OCI-LY7 (cell line): ENCODE measurements around the gene WWOX. TPM values are rescaled to one million over a fixed set of nuclear protein-coding genes. Genes with fewer than 3 reads are reported as not detected.

ENCODE experiments used
- BruUV-seq: library from RNA; stranded (reverse); fragments of 400-500 nt; replicated peaks from 2 replicates; lab custom pipeline; 2021; lab: Mats Ljungman, UMichigan
- CTCF ChIA-PET: fragments of 300-600 bp; sonication (Branson Sonifier 250); formaldehyde crosslinking; loops from one replicate; lab custom pipeline; 2022; ENCODE audit warnings: antibody characterized with exemption; ENCODE audit not compliant: unreplicated experiment; lab: Charles Lee
- POLR2A ChIA-PET: fragments of 300-600 bp; sonication (Branson Sonifier 250); formaldehyde crosslinking; loops from one replicate; lab custom pipeline; 2022; ENCODE audit warnings: antibody characterized with exemption; lab: Charles Lee
- DNase-seq: peaks from one replicate; pipeline ENCODE4 v3.0.0-alpha.2; 2015; ENCODE audit warnings: low spot score
- H2AFZ ChIP-seq: fragments of 200-600 bp; sonication (generic), shearing (Covaris generic); 2 replicates; pipeline ENCODE4 v1.6.1; 2014; ENCODE audit warnings: mild to moderate bottlenecking, antibody characterized with exemption, low read length, moderate library complexity
- H3K27ac ChIP-seq: fragments of 200-600 bp; sonication (generic); 2 replicates; pipeline ENCODE4 v1.5.1; 2014; ENCODE audit warnings: mixed run types, low read depth, mild to moderate bottlenecking, moderate library complexity, low read length, inconsistent platforms; ENCODE audit not compliant: poor library complexity, severe bottlenecking
- H3K36me3 ChIP-seq: fragments of 200-600 bp; sonication (generic); 2 replicates; pipeline ENCODE4 v1.6.1; 2014; ENCODE audit warnings: mild to moderate bottlenecking, antibody characterized with exemption, low read length, moderate library complexity, mixed read lengths; ENCODE audit not compliant: insufficient read depth
- H3K4me1 ChIP-seq: fragments of 200-600 bp; sonication (generic); 2 replicates; pipeline ENCODE4 v1.5.1; 2014; ENCODE audit warnings: mild to moderate bottlenecking, low read length; ENCODE audit not compliant: insufficient read depth, poor library complexity, severe bottlenecking
- H3K4me2 ChIP-seq: fragments of 200-600 bp; sonication (generic); 2 replicates; pipeline ENCODE4 v1.6.1; 2014; ENCODE audit warnings: mild to moderate bottlenecking, low read length
- H3K4me3 ChIP-seq: fragments of 200-600 bp; sonication (generic); 2 replicates; pipeline ENCODE4 v1.5.1; 2014; ENCODE audit warnings: mild to moderate bottlenecking, low read depth, low read length; ENCODE audit not compliant: poor library complexity, severe bottlenecking
- H3K79me2 ChIP-seq: fragments of 200-600 bp; sonication (generic); 2 replicates; pipeline ENCODE4 v1.6.1; 2016; ENCODE audit warnings: low read depth, mild to moderate bottlenecking, low read length, moderate library complexity, mixed read lengths; ENCODE audit not compliant: insufficient read depth
- H3K9me2 ChIP-seq: fragments of 200-600 bp; sonication (generic); 2 replicates; pipeline ENCODE4 v1.6.1; 2016; ENCODE audit warnings: mild to moderate bottlenecking, low read length, mixed read lengths; ENCODE audit not compliant: insufficient read depth
- H3K9me3 ChIP-seq: fragments of 200-600 bp; sonication (generic); 2 replicates; pipeline ENCODE4 v1.6.1; 2014; ENCODE audit warnings: mild to moderate bottlenecking, mixed run types, low read length, mixed read lengths
- H4K20me1 ChIP-seq: fragments of 200-600 bp; sonication (generic); 2 replicates; pipeline ENCODE4 v1.6.1; 2014; ENCODE audit warnings: mild to moderate bottlenecking, antibody characterized with exemption, low read length, moderate library complexity, mixed read lengths; ENCODE audit not compliant: insufficient read depth
- CTCF ChIP-seq: fragments of 200-600 bp; sonication (generic); conservative IDR thresholded peaks from 2 replicates; pipeline ENCODE4 v1.5.1; 2014; ENCODE audit warnings: mild to moderate bottlenecking, antibody characterized with exemption, low read length, moderate library complexity, mixed read lengths
- EZH2phosphoT487 ChIP-seq: fragments of 200-600 bp; sonication (generic); IDR thresholded peaks from 2 replicates; pipeline ENCODE4 v1.6.1; 2018; ENCODE audit warnings: low read depth, borderline replicate concordance, mild to moderate bottlenecking, mixed run types, antibody characterized with exemption, low read length, moderate library complexity, mixed read lengths
- intact Hi-C: fragments of 100-400 bp; cut with micrococcal nuclease; formaldehyde crosslinking; loops from one replicate; pipeline ENCODE4 v1.10.0; 2022; ENCODE audit not compliant: unreplicated experiment
- total RNA-seq, 2 experiments: library from RNA; depleted of rRNA in 1 of 2; stranded (reverse); fragments of >200 nt in 1 of 2; shearing (Covaris generic) in 1 of 2; gene quantifications; 2 replicates each; pipeline ENCODE4 v1.2.3, GENCODE V29; 2014 to 2022

WWOX gene
- total RNA-seq, 2 experiments from 2014 or later: 40.2 to 47.6 TPM

DNA sequence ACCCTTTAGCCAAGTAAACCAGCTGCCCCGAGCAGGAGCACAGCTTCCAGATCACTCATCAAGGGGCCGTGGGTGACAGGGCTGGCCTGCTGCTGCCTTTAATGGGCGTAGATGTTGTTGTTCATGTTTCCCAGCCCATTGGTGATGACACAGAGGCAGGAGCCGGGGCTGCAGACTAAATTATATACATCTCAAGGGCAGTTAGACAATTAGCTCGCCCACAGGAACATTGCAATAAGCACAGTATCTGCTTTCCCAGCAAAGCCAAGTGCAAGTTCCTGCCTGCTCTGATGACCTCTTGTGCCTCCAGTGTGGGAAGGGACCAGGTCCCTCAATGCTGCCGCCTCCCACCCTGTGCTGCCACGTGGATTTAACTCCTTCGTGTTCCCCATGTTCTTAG lies 1015.3 kb downstream of the WWOX start:
- POLR2A ChIA-PET: no interaction called here
- H3K36me3 ChIP-seq: no peaks in the 10 kb centered on the region
- H3K9me2 ChIP-seq: no peaks in the 10 kb centered on the region
- TF ChIP-seq EZH2phosphoT487: no peak
- TF ChIP-seq CTCF: no peak
- BruUV-seq: no TSS peak
- no peaks in the 10 kb centered on the region for H4K20me1 ChIP-seq
- H3K9me3 ChIP-seq: no peaks in the 10 kb centered on the region
- H2AFZ ChIP-seq: no peak overlapping the region
- no peak for DNase-seq
- H3K27ac ChIP-seq: no peak overlapping the region
- no peak overlapping the region for H3K4me2 ChIP-seq
- CTCF ChIA-PET: no interaction called here
- no peak overlapping the region for H3K4me3 ChIP-seq
- no peaks in the 10 kb centered on the region for H3K4me1 ChIP-seq
- intact Hi-C loops: no loop called here
- H3K79me2 ChIP-seq: no peaks in the 10 kb centered on the region

DNA sequence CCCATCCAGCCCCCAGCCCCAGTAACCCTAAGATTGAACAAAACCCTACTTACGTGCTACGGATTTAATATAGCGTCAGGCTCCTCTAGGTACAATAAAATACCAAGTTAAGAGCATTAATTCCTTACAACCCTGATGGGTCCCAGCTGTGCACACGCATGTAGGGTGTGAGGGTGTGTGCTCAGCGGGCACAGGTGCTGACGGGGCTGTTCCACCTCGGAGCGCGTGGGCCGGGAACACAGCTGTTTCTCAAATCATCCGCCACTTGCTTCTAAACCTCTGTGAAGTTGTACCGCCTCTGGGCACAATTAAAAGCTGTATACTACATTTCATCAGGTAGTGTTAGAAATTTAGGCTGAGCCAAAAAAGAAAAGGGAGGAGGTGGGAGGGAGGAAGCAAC lies 1022.5 kb downstream of the WWOX start:
- Histone ChIP-seq H3K36me3 (no peaks in the 10 kb centered on the region), H3K4me1 (no peaks in the 10 kb centered on the region)
- no TSS peak for BruUV-seq

More for the DNA sequence above, 1022.5 kb downstream of the WWOX start:
- POLR2A ChIA-PET: no interaction called here
- Histone ChIP-seq H3K79me2 (no peaks in the 10 kb centered on the region), H3K4me2 (no peak overlapping the region), H2AFZ (no peak overlapping the region), H3K9me2 (no peaks in the 10 kb centered on the region), H4K20me1 (no peaks in the 10 kb centered on the region), H3K9me3 (no peaks in the 10 kb centered on the region), H3K27ac (no peak overlapping the region), H3K4me3 (no peak overlapping the region)
- intact Hi-C loops: no loop called here
- no peak for TF ChIP-seq EZH2phosphoT487
- TF ChIP-seq CTCF: no peak
- CTCF ChIA-PET: no interaction called here
- DNase-seq: no peak
